A549 (cell line): ENCODE measurements around the gene MMP8.

Source experiments
- POLR2A ChIP-seq: IDR thresholded peaks from 2 replicates; pipeline ENCODE4 v1.6.1; 2012; ENCODE audit warnings: mild to moderate bottlenecking, low read length
- RCOR1 ChIP-seq: fragments of 150-350 bp; IDR thresholded peaks from 2 replicates; pipeline ENCODE4 v1.6.1; 2014; ENCODE audit warnings: antibody characterized with exemption, low read length, low read depth
- TF ChIP-seq, protein P1 (sequence below): fragments of >200 bp; sonication (Bioruptor Twin); formaldehyde crosslinking; IDR thresholded peaks from 3 replicates; pipeline ENCODE4 v1.6.1; 2016

DNA sequence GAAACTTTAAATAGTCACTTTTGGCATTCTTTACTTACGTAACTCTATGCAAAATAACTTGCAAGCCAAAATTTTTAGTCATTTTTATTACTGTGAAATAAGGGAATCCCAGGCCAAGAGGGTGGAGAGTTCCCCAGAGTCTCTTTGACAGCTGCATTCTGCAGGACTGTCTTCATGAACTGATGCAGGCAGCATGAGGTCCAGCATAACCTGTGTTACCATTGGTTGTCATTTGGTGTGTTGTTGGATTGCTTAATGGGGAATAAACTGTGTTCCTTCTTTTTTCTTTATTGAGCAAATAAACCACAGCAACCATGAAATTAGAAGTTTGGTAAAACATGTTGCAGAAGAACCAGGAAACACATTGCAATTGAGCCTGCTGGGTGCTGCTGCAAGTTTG is 43.8 kb downstream of the MMP8 start:
- TF ChIP-seq RCOR1 (no peak), POLR2A (no peak)
- TF ChIP-seq, protein P1, sequence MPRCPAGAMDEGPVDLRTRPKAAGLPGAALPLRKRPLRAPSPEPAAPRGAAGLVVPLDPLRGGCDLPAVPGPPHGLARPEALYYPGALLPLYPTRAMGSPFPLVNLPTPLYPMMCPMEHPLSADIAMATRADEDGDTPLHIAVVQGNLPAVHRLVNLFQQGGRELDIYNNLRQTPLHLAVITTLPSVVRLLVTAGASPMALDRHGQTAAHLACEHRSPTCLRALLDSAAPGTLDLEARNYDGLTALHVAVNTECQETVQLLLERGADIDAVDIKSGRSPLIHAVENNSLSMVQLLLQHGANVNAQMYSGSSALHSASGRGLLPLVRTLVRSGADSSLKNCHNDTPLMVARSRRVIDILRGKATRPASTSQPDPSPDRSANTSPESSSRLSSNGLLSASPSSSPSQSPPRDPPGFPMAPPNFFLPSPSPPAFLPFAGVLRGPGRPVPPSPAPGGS: no peak
